MM.1S (cell line): ENCODE results near the gene DAAM1.

Experiments
- DNase-seq: peaks from one replicate; pipeline ENCODE4 v3.0.0-alpha.2; 2015
- H2AFZ ChIP-seq: fragments of 300-600 bp; sonication (generic); 2 replicates; pipeline ENCODE4 v1.6.0; 2016; ENCODE audit warnings: antibody characterized with exemption, low read length
- H3F3A ChIP-seq: fragments of 300-600 bp; sonication (generic); 2 replicates; pipeline ENCODE4 v1.6.1; 2016; ENCODE audit warnings: mild to moderate bottlenecking, antibody characterized with exemption, low read length, moderate library complexity, mixed read lengths; ENCODE audit not compliant: insufficient read depth
- H3K27ac ChIP-seq: fragments of 300-600 bp; sonication (generic); 2 replicates; pipeline ENCODE4 v1.5.1; 2016; ENCODE audit warnings: mild to moderate bottlenecking, low read length
- H3K27me3 ChIP-seq: fragments of 300-600 bp; sonication (generic); replicated peaks from 2 replicates; pipeline ENCODE4 v1.6.0; 2016; ENCODE audit warnings: low read length; ENCODE audit not compliant: insufficient read depth
- H3K36me3 ChIP-seq: fragments of 300-600 bp; sonication (generic); replicated peaks from 2 replicates; pipeline ENCODE4 v1.6.1; 2016; ENCODE audit warnings: mild to moderate bottlenecking, low read length, mixed read lengths; ENCODE audit not compliant: insufficient read depth
- H3K4me1 ChIP-seq: fragments of 300-600 bp; sonication (generic); 2 replicates; pipeline ENCODE4 v1.6.1; 2016; ENCODE audit warnings: low read length, mixed read lengths
- H3K4me2 ChIP-seq: fragments of 300-600 bp; sonication (generic); 2 replicates; pipeline ENCODE4 v1.6.0; 2016; ENCODE audit warnings: low read depth, low read length
- H3K4me3 ChIP-seq: fragments of 300-600 bp; sonication (generic); 2 replicates; pipeline ENCODE4 v1.5.1; 2016; ENCODE audit warnings: low read length, mixed read lengths
- H3K79me2 ChIP-seq: fragments of 300-600 bp; sonication (generic); 2 replicates; pipeline ENCODE4 v1.6.1; 2016; ENCODE audit warnings: mixed run types, low read length, mixed read lengths
- H3K9ac ChIP-seq: fragments of 300-600 bp; sonication (generic); 2 replicates; pipeline ENCODE4 v1.6.1; 2016; ENCODE audit warnings: low read length, mixed read lengths
- H3K9me2 ChIP-seq: fragments of 300-600 bp; sonication (generic); replicated peaks from 2 replicates; pipeline ENCODE4 v1.6.1; 2016; ENCODE audit warnings: mild to moderate bottlenecking, low read length, mixed read lengths; ENCODE audit not compliant: insufficient read depth
- H3K9me3 ChIP-seq: fragments of 300-600 bp; sonication (generic); replicated peaks from 2 replicates; pipeline ENCODE4 v1.6.1; 2016; ENCODE audit warnings: mild to moderate bottlenecking, low read length, mixed read lengths; ENCODE audit not compliant: insufficient read depth
- H4K20me1 ChIP-seq: fragments of 300-600 bp; sonication (generic); 2 replicates; pipeline ENCODE4 v1.6.1; 2016; ENCODE audit warnings: mild to moderate bottlenecking, low read length, moderate library complexity, mixed read lengths; ENCODE audit not compliant: insufficient read depth
- CTCF ChIP-seq: fragments of 300-600 bp; sonication (generic); IDR thresholded peaks from 2 replicates; pipeline ENCODE4 v1.5.1; 2016; ENCODE audit warnings: antibody characterized with exemption, low read length, mixed read lengths
- EZH2 ChIP-seq: fragments of 300-600 bp; sonication (generic); optimal IDR thresholded peaks from 2 replicates; pipeline ENCODE3; 2017; ENCODE audit warnings: low read depth, mild to moderate bottlenecking, antibody characterized with exemption, low read length, mixed read lengths
- EZH2phosphoT487 ChIP-seq: fragments of 300-600 bp; sonication (generic); IDR thresholded peaks from 2 replicates; pipeline ENCODE4 v1.6.1; 2018; ENCODE audit warnings: antibody characterized with exemption, low read length

DAAM1 gene

GRCh38 chr14:59150990-59151389, 37.5 kb upstream of the DAAM1 start:
- Histone ChIP-seq H4K20me1 (no peaks in the 10 kb centered on the region), H3K9me2 (no peaks in the 10 kb centered on the region), H3F3A (no peaks in the 10 kb centered on the region), H3K4me2 (no peak overlapping the region), H3K36me3 (no peaks in the 10 kb centered on the region), H3K27ac (no peak overlapping the region), H3K79me2 (no peaks in the 10 kb centered on the region), H3K4me1 (no peaks in the 10 kb centered on the region; the same call in 1 of the 2 replicates), H3K9me3 (no peaks in the 10 kb centered on the region), H3K9ac (no peak overlapping the region), H2AFZ (0 out of 2 replicates have a peak overlapping the region, but pooled peaks have one; percentile 8), H3K27me3 (no peaks in the 10 kb centered on the region), H3K4me3 (no peak overlapping the region)
- no peak for DNase-seq
- no peak for TF ChIP-seq CTCF
- TF ChIP-seq EZH2: no peak
- no peak for TF ChIP-seq EZH2phosphoT487

- no peak overlapping the region for H2AFZ ChIP-seq
These were observed 34.1 kb upstream of the DAAM1 start for GRCh38 chr14:59154373-59154772.

GRCh38 chr14:59155886-59156285, 32.6 kb upstream of the DAAM1 start:
- no peaks in the 10 kb centered on the region for H3K9me3 ChIP-seq
- no peaks in the 10 kb centered on the region for H4K20me1 ChIP-seq
- no peak overlapping the region for H3K4me3 ChIP-seq
- H3K27ac ChIP-seq: no peak overlapping the region
- H3K79me2 ChIP-seq: no peaks in the 10 kb centered on the region
- no peaks in the 10 kb centered on the region for H3K9me2 ChIP-seq
- no peak overlapping the region for H2AFZ ChIP-seq
- H3F3A ChIP-seq: no peaks in the 10 kb centered on the region
- no peak for TF ChIP-seq EZH2
- no peak for TF ChIP-seq CTCF
- TF ChIP-seq EZH2phosphoT487: no peak
- no peaks in the 10 kb centered on the region for H3K36me3 ChIP-seq
- no peak overlapping the region for H3K4me2 ChIP-seq
- no peak for DNase-seq
- no peak overlapping the region for H3K9ac ChIP-seq
- H3K4me1 ChIP-seq: no peaks in the 10 kb centered on the region; the same call in 1 of the 2 replicates
- H3K27me3 ChIP-seq: no peaks in the 10 kb centered on the region

More at GRCh38 chr14:59154373-59154772, 34.1 kb upstream of the DAAM1 start:
- Histone ChIP-seq H3F3A (no peaks in the 10 kb centered on the region), H3K27me3 (no peaks in the 10 kb centered on the region), H3K9me3 (no peaks in the 10 kb centered on the region), H3K27ac (no peak overlapping the region), H3K4me2 (no peak overlapping the region), H3K4me1 (no peaks in the 10 kb centered on the region; the same call in 1 of the 2 replicates), H3K79me2 (no peaks in the 10 kb centered on the region), H3K9ac (no peak overlapping the region), H3K4me3 (no peak overlapping the region), H4K20me1 (no peaks in the 10 kb centered on the region), H3K36me3 (no peaks in the 10 kb centered on the region), H3K9me2 (no peaks in the 10 kb centered on the region)
- no peak for DNase-seq
- TF ChIP-seq EZH2 (no peak), EZH2phosphoT487 (no peak), CTCF (no peak)
